Fibroblast of skin of back (primary cell): ENCODE measurements around the gene MYOCOS.
"Not testable (repeated sequence)": the region's sequence is repeated elsewhere in the genome, so short reads cannot be mapped to it uniquely, and the experiment has no call there.

Experiments used
- DNase-seq: peaks from one replicate; pipeline ENCODE4 v3.0.0-alpha.2; 2013

MYOCOS gene

GRCh38 chr1:171625225-171625624, 3.2 kb downstream of the MYOCOS start:
- DNase-seq = no peak

GRCh38 chr1:171627020-171627419, 5.0 kb downstream of the MYOCOS start:
- no peak for DNase-seq

- DNase-seq = no peak
Observed at GRCh38 chr1:171628225-171628624, 6.2 kb downstream of the MYOCOS start.

GRCh38 chr1:171635661-171636060, 13.6 kb downstream of the MYOCOS start:
- DNase-seq = no peak

DNA sequence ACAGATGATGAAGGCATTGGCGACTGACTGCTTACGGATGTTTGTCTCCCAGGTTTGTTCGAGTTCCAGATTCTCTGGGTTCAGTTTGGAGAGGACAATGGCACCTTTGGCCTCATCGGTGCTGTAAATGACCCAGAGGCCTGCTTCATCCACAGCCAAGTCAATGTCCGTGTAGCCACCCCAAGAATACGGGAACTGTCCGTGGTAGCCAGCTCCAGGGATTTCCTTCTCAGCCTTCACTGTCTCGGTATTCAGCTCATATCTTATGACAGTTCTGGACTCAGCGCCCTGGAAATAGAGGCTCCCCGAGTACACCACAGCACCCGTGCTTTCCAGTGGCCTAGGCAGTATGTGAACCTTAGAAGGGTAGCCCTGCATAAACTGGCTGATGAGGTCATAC, 14.1 kb downstream of the MYOCOS start:
- DNase-seq = no peak

DNA sequence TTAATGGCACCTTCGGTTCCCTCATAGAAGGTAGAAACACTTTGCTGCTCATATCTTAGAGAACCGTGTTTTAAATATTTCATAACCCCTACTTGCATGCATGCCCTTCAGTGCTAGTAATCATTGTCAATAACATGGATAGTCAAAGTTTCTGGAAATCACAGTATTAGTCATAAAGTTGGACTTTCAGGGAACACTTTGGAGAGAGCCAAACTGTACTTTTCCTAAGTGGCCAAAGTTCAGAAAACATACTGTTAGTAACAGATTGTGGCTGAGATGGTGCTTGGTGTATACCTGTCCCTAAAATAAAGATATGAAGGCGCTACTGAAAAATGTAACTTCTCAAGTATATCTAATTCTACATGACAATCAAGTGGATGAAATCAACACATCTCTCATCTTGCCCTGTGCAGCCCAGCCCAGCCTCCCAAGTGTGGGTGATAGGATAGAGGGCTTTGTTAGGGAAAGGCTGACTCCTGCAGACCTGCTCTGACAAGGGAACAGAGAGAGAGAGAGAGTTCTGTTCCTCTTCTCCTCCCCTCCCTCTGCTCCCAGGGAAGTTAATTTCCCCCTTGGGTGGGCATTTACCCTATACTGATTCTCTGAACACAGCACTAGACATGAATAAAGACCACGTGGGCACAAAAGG, 16.0 kb downstream of the MYOCOS start:
- DNase-seq = no peak

- no peak for DNase-seq
Observed at GRCh38 chr1:171640225-171640624, 18.2 kb downstream of the MYOCOS start.

GRCh38 chr1:171641076-171641864, 19.2 kb downstream of the MYOCOS start:
- no peak for DNase-seq

- DNase-seq = no peak
Observed at GRCh38 chr1:171642197-171642596, 20.2 kb downstream of the MYOCOS start.

- no peak for DNase-seq
Observed at GRCh38 chr1:171643156-171643555, 21.1 kb downstream of the MYOCOS start.

DNA sequence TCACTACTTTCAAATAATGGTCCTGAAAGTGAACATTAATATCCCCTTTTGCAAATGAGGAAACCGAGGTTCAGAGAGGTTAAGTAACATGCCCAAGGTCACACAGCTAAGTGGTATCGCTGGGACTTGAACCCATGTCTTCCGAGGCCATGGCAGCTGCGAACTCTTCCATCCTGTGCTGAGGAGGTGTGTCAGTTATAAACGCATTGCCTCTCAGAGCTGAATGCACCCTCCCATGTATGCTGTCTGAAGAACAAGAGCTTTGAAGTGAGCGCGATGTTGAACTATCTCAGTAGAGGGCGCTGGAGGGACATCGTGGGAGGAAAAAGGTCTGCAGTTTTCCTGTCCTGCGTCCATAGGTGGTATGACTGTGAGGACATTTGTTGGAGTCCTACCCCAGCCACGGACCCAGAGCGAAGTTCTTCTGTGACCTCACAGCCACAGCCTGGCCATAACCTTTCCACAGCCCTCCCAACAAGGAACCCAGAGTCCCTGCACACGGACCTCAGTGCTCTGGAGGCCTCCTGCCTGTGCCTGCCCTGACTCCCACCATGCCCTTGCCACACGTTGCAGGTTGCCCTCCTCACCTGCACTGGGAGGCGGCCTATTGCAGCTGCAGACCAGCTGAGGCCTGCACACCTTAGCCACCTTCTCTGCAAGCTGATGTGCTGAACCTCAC, 22.9 kb downstream of the MYOCOS start:
- peak; percentile 79 for DNase-seq

- DNase-seq = no peak
Observed at GRCh38 chr1:171645553-171646248, 23.7 kb downstream of the MYOCOS start.

- peak; percentile 66 for DNase-seq
Observed at GRCh38 chr1:171646249-171646560, 24.2 kb downstream of the MYOCOS start.

DNA sequence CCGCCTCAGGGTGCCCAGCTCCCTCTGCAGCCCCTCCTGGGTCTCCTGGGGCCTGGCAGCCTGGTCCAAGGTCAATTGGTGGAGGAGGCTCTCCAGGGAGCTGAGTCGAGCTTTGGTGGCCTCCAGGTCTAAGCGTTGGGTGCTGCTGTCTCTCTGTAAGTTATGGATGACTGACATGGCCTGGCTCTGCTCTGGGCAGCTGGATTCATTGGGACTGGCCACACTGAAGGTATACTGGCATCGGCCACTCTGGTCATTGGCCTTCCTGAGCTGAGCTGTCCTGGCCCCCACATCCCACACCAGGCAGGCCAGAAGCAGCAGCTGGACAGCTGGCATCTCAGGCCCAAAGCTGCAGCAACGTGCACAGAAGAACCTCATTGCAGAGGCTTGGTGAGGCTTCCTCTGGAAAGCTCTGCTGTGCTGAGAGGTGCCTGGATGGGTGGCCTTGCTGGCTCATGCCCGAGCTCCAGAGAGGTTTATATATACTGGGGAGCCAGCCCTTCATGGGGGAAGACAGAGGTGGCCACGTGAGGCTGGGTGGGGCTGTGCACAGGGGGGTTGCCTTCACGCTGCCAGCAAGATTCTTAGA, 30.3 kb downstream of the MYOCOS start, which contains the start of gene MYOC:
MYOC (minus strand) TSS at position 455 of the 589 bp plus-strand sequence; CDS start at position 378, 77 bp downstream.
- no peak for DNase-seq

DNA sequence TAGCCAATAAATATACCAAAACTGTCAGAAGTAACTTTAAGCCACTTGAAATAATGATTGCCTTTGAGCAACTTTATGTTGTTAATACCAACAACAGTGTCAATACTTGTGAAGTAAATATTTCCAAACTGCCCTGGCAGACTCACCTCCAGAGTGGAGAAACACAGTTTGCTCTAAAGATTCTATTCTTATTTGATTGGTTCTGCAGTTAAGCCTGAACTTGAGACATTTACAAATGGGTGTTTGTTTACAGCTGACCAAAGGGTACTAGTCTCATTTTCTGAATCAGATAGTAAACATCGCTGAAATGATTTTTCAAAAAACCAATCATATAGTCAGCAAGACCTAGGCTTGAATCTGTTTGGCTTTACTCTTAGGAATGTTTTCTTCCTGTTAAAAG, 31.8 kb downstream of the MYOCOS start:
- no peak for DNase-seq

- DNase-seq = peak; percentile 49
Observed at GRCh38 chr1:171654201-171654941, 32.3 kb downstream of the MYOCOS start.

DNA sequence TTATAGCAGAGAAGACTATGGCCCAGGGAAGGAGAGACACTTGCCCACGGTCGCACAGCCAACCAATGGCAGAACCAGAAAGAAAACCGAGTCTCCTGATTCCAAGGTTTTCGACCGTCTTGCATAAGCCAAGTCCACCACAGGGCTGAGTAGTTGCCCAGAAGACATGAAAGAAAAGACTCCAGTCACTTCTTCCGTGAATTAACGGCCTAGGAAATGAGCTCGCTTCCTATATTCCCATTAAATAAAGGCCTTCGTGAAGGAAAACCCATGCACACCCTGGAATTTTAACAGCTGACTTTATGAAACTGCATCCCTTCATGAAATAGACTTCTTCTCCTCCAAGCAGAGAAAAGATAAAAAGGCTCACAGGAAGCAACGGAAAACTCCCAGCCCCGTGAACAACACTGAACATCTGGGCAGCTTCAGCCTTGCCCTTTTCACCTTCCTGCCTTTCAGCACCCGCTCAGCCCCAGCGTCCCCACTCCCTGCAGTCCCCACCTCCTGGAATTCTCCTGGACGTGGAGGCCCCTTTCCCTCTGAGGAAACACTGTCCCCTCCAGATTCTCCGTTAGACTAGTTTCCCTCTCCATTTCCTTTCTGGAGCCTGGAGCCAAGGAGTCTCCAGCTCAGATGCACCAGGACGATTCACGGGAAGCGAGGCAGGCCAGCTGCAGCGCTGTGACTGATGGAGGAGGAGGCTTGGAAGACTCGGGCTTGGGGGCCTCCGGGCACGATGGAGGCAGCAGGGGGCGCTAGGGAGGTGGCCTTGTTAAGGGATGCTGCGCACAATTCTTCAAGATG, 33.1 kb downstream of the MYOCOS start:
- DNase-seq = peak; percentile 46

GRCh38 chr1:171655746-171656116, 33.7 kb downstream of the MYOCOS start:
- DNase-seq = no peak

GRCh38 chr1:171656206-171656605, 34.2 kb downstream of the MYOCOS start:
- not testable (repeated sequence) for DNase-seq

GRCh38 chr1:171661076-171661650, 39.1 kb downstream of the MYOCOS start:
- DNase-seq = no peak
